GM19238 (cell line): ENCODE results near the gene LRFN2.

Experiments
- DNase-seq: peaks from one replicate; pipeline ENCODE4 v3.0.0; 2011; ENCODE audit warnings: low spot score; ENCODE audit not compliant: insufficient read length

Gene LRFN2

GRCh38 chr6:40543776-40544175 is 43.4 kb downstream of the LRFN2 start:
- DNase-seq, result no peak

GRCh38 chr6:40543146-40543545 is 44.0 kb downstream of the LRFN2 start:
- DNase-seq, result no peak

GRCh38 chr6:40542175-40542764 is 44.9 kb downstream of the LRFN2 start:
- DNase-seq, result no peak

DNA sequence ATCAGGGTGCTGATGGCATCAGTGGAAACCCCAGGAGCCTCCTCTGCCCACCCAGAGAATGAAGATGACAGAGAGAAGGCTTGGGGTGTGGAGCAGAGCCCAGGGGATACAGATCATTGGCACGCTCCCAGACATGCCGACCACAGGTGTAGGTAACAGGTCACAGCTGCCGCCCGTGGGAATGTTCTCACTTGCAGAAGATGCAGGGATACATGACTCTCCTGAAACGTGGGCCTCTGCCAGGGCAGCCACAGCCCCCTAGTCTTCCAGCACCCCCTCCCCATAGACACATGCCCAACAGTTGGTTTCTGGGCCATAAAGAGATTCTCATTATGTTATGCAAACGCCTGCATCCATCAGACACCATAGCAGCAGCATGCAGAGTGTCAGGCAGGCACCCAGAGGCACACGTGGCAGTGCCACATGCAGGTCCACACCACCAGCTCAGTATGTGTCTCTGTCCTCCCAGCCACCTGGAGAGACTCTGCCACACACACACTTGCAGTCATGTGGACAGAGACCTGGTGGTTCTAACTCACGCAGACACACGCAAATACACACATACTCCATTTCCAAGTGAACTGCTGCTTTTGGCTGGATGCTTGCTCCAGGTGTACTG is 45.5 kb downstream of the LRFN2 start:
- no peak for DNase-seq

GRCh38 chr6:40540790-40541189 is 46.4 kb downstream of the LRFN2 start:
- DNase-seq, result no peak

GRCh38 chr6:40539853-40540252 is 47.3 kb downstream of the LRFN2 start:
- DNase-seq, result no peak

- DNase-seq, result no peak
These were observed 48.6 kb downstream of the LRFN2 start for GRCh38 chr6:40538556-40538955.

DNA sequence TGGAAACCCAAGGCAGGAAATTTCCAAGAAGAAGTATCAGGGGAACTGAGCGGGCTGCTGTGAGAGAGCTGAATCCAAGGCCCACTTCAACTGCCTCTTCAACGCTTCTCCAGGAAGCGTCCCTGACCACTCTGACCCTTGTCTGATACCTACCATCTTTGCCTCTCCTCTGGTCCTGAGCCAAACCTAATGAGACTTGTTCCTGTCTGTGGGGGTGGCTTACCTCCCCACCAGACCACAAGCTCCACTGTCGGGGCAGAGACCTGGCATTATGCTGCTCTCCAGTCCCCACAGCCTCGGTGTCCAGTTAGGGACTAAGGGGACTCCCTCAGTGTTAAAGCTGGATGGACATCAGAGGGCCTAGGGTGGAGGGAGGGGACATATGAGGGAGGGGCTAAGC is 49.7 kb downstream of the LRFN2 start:
- no peak for DNase-seq

GRCh38 chr6:40536442-40536841 is 50.7 kb downstream of the LRFN2 start:
- DNase-seq, result no peak

GRCh38 chr6:40535819-40536380 is 51.3 kb downstream of the LRFN2 start:
- DNase-seq, result no peak

GRCh38 chr6:40535110-40535818 is 51.9 kb downstream of the LRFN2 start:
- DNase-seq, result no peak

GRCh38 chr6:40532349-40533000 is 54.7 kb downstream of the LRFN2 start:
- DNase-seq, result no peak

- no peak for DNase-seq
These were observed 57.2 kb downstream of the LRFN2 start for GRCh38 chr6:40529919-40530318.

DNA sequence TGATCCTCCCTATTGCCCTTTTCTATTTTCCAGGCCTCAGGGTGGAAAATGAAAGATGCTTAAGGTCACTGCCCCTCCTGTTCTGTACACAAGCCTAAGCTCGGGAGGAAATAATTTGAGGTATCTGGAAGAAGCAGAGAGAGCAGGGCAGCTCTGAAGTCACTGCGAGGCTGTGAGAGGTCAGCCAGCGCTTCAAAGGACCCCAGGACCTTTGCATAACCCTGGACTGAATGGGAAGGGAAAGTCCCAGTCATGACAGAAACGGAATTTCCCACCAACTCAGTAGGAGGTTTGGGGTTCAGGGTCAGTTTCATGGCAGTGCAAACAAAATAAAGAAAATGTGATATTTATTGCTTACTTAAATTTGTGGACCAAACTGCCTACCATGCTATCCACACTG is 58.1 kb downstream of the LRFN2 start:
- no peak for DNase-seq

- no peak for DNase-seq
These were observed 59.1 kb downstream of the LRFN2 start for GRCh38 chr6:40528051-40528450.

DNA sequence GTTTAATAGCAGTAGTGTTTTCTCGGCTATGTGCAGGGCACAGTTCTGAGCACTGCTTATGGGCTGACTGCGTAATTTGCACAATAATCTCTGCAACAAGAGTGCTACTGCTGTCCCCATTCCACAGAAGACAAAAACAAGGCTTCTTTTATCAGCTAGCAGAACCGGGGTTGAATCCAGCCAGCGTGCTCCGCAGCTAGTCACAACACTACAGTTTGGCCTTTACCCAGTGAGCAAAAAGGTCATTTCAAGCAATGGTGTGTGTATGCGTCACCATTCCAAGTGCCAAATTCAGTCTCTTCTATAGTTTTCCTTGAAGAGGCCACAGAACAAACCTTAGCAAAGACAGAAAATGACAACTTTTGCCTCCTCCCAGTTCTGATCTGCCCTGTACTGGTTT is 61.1 kb downstream of the LRFN2 start:
- DNase-seq, result no peak

DNA sequence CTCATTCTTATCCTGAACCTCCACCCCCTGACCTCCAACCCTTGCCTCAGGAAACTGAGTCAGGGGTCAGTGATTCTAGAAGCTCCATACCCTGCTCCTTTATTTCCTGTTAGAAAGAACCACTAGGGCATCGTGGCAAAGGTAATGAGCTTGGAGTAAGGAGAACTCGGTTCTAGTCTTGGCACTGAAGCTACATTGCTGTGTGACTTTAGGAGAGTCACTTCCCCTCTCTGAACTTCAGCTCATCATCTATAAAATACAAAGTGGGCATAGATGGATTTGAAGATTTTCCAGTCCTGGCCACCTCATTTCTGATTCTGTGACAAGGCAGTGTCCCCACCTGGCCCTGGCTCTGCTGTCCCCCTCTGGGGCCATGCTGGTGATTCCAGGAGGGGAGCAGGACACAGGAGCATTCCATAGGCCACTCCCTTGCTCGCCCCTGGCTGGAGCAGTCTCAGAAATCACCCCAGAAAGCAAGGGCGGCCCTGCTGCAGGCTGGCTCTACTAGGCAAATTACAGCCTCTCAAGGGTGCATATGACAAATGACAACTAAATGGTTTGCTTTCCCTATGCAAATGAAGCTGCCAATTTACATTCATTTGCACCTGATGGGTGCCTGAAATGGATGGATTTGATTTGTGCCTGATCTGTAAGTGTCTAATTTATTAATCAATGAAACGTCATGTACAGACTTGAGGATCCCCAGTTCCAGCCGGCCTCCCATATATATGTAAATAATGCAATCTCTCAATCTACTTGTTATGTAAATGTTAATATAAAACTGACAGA is 62.2 kb downstream of the LRFN2 start:
- no peak for DNase-seq

DNA sequence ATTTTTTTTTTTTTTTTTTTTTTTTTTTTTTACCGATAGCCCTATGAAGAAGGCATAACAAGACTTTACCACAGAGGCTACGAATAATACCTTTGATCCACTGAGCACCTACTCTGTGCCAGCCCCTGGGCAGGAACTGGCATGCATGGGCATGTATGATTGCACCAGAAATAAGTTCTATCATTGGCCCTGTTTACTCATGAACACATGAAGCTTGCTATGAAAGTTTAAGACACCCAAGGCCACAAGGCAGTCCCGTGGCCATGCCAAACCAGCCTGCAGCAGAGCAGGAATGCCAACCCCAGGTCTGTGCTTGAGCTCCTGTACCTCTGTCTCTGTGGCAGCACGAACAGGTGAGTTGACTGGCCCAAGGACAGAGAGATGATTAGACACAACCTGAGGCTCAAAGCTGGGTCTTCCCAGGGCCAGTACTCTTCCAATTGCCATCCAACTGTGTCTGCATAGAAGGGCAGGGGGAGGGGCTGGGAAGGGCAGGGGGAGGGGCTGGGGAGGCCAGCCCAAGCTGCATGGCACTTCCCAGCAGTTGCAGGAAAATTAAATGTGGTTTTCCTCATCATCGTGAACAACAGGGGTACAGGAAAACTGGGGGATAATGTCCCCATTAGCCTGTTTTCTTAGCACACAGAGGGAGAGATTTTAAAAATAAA is 63.5 kb downstream of the LRFN2 start:
- no peak for DNase-seq

GRCh38 chr6:40521496-40521895 is 65.7 kb downstream of the LRFN2 start:
- DNase-seq, result no peak

GRCh38 chr6:40520678-40521077 is 66.5 kb downstream of the LRFN2 start:
- no peak for DNase-seq

DNA sequence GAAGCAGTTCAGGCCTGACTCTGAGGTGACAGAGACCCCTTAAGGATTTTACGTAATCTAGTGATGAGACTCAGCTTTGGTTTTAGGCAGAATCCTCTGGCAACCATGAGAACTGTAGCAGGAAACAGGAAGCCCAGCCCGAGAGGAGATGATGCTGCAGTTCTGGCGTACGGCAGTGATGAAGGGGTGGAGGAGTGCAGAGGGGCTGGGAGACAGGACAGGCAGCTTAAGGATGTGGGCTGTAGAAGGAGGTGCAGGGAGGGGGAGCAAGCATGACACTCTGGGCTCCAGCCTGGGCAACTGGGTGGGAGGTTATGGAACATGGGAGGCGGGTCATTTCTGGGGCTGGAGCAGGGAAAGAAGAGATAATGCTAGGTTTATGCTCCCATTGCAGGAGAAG is 67.1 kb downstream of the LRFN2 start:
- no peak for DNase-seq
